ENCODE data around the gene PIGZ.

DNA sequence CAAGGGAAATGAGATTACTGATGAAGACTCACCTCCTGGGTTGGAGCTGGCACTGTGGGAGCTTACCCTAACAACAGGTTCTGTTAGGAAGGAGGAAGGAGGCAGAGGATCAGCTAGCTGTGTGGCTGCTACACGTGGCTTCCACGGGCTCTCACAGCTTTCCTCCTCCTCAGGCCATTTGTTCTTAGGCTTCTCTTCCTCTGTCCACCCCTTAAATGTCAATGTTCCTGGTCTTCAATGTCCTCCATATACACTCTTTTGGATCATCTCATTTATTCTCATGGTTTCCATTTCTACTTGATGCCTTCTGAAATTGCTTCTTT is 5.0 kb downstream of the PIGZ start:
- TF ChIP-seq POLR2A (IDR thresholded peaks at IDR 0.05) (no peak), POLR2AphosphoS5 (IDR thresholded peaks at IDR 0.05) (no peak)
- TF ChIP-seq, protein P1, sequence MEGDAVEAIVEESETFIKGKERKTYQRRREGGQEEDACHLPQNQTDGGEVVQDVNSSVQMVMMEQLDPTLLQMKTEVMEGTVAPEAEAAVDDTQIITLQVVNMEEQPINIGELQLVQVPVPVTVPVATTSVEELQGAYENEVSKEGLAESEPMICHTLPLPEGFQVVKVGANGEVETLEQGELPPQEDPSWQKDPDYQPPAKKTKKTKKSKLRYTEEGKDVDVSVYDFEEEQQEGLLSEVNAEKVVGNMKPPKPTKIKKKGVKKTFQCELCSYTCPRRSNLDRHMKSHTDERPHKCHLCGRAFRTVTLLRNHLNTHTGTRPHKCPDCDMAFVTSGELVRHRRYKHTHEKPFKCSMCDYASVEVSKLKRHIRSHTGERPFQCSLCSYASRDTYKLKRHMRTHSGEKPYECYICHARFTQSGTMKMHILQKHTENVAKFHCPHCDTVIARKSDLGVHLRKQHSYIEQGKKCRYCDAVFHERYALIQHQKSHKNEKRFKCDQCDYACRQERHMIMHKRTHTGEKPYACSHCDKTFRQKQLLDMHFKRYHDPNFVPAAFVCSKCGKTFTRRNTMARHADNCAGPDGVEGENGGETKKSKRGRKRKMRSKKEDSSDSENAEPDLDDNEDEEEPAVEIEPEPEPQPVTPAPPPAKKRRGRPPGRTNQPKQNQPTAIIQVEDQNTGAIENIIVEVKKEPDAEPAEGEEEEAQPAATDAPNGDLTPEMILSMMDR (IDR thresholded peaks at IDR 0.05), result no peak
